Measurements from ENCODE around the gene ZNF79. TPM values are rescaled to one million over a fixed set of nuclear protein-coding genes. Genes with fewer than 3 reads are reported as not detected.

ZNF79 gene
- total and polyA plus RNA-seq, 9 of the 15 experiments (the other 6 are each of a cell fraction or from before 2014, with no cell fraction given) = 0.62 to 7.0 (median 4.1) TPM

DNA sequence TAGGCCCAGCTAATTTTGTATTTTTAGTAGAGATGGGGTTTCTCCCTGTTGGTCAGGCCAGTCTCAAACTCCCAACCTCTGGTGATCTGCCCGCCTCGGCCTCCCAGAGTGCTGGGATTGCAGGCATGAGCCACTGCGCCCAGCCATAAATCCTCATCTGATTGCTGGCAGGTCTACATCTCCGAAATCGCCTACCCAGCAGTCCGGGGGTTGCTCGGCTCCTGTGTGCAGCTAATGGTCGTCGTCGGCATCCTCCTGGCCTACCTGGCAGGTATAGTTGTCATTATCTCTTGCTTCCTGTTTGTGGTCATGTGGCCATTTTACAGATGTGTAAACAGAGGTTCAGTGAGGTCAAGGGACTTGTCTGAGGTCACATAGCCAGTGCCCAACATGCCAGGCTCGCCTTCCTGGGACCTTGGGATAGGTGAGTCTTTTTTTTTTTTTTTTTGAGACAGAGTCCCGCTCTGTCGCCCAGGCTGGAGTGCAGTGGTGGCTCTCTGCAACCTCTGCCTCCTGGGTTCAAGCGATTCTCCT is 24.4 kb upstream of the ZNF79 start:
- CTCF ChIA-PET (ENCODE audit: low intra/inter-chr PET ratio) = no interaction called here
- Histone ChIP-seq H3K27me3 (ENCODE audit: control insufficient read depth in 2 of 2, insufficient read depth in 2 of 2, low read length in 2 of 2) (no peaks in the 10 kb centered on the region; a peak in 1 of 5 replicates), H3K4me1 (replicated peaks in 1 of 2; ENCODE audit: control insufficient read depth in 2 of 2, insufficient read depth in 2 of 2, low read length in 2 of 2) (peaks cover 17 to 41% of the 10 kb centered on the region in 2 experiments; a peak in 3 of 5 replicates), H3K4me3 (no peak overlapping the region), H3K36me3 (ENCODE audit: control insufficient read depth, insufficient read depth, low read length) (no peaks in the 10 kb centered on the region), H4K20me1 (replicated peaks; ENCODE audit: control insufficient read depth, insufficient read depth, low read length) (peaks cover 4% of the 10 kb centered on the region; the same call in 1 of the 2 replicates), H3K79me2 (ENCODE audit: control insufficient read depth, insufficient read depth, low read length) (no peaks in the 10 kb centered on the region), H3K9me3 (replicated peaks; ENCODE audit: control insufficient read depth, insufficient read depth, low read depth, low read length) (no peaks in the 10 kb centered on the region), H3K4me2 (ENCODE audit: insufficient read depth, low read length) (no peak overlapping the region), H3K9ac (ENCODE audit: insufficient read depth in 1 of 2, low read depth in 2 of 2, low read length in 2 of 2) (no peak overlapping the region), H3K9me1 (ENCODE audit: control insufficient read depth, insufficient read depth, low read length) (no peaks in the 10 kb centered on the region), H3K27ac (ENCODE audit: extremely low read depth, low read depth, low read length) (no peak overlapping the region), H2AFZ (ENCODE audit: low read depth, low read length) (no peak overlapping the region)
- FAIRE-seq (no peak), ATAC-seq (no peak), DNase-seq (ENCODE audit: extremely low read depth in 1 of 4, low spot score in 3 of 4) (no peak)
- intact Hi-C loops (cut with micrococcal nuclease) = loop anchor here (5.0 kb wide), 1 partner anchor 183 kb away; no protein-coding TSS in a partner anchor
- in situ Hi-C loops (cut with MboI) = no loop called here
- TF ChIP-seq DDX20 (tag; IDR thresholded peaks at IDR 0.05; ENCODE audit: low read depth) = no peak
- 0 out of 4 replicates have a peak, but pooled peaks of 1 of the 2 experiments have one; percentile 40 for TF ChIP-seq KDM1A (IDR thresholded peaks at IDR 0.05)
- peak; percentile 87 for TF ChIP-seq BCOR (IDR thresholded peaks at IDR 0.05)
- TF ChIP-seq ETV1 (tag; conservative IDR thresholded peaks at IDR 0.05; ENCODE audit: low read depth) = 0 out of 2 replicates have a peak, but pooled peaks have one; percentile 35
- TF ChIP-seq ESRRA (IDR thresholded peaks at IDR 0.05; ENCODE audit: borderline replicate concordance, low read depth) = peak; percentile 77
- TF ChIP-seq RBM25 (IDR thresholded peaks at IDR 0.05; ENCODE audit: low read depth, low read length, severe bottlenecking) = peak; percentile 72
- TF ChIP-seq MECOM (CRISPR knock-in tag; IDR thresholded peaks at IDR 0.05) = no peak
- TF ChIP-seq, protein P1, sequence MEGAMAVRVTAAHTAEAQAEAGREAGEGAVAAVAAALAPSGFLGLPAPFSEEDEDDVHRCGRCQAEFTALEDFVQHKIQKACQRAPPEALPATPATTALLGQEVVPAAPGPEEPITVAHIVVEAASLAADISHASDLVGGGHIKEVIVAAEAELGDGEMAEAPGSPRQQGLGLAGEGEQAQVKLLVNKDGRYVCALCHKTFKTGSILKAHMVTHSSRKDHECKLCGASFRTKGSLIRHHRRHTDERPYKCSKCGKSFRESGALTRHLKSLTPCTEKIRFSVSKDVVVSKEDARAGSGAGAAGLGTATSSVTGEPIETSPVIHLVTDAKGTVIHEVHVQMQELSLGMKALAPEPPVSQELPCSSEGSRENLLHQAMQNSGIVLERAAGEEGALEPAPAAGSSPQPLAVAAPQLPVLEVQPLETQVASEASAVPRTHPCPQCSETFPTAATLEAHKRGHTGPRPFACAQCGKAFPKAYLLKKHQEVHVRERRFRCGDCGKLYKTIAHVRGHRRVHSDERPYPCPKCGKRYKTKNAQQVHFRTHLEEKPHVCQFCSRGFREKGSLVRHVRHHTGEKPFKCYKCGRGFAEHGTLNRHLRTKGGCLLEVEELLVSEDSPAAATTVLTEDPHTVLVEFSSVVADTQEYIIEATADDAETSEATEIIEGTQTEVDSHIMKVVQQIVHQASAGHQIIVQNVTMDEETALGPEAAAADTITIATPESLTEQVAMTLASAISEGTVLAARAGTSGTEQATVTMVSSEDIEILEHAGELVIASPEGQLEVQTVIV (CRISPR knock-in tag; IDR thresholded peaks at IDR 0.05; ENCODE audit: borderline replicate concordance) = no peak
- no peak for TF ChIP-seq ZFPM2 (CRISPR knock-in tag; IDR thresholded peaks at IDR 0.05)
- TF ChIP-seq ILK (tag; IDR thresholded peaks at IDR 0.05; ENCODE audit: borderline replicate concordance, low read depth) = no peak
- POLR2A ChIA-PET = interaction anchor here (1.3 to 1.6 kb wide), 2 partner anchors 10 to 51 kb away, joined by 3 to 10 read pairs; no protein-coding TSS in a partner anchor
- no TSS peak for BruUV-seq (replicated peaks)
- whole genome bisulfite sequencing (ENCODE audit: insufficient coverage, low coverage, missing lambda C conversion rate) = 88% methylated on average over 13 of the region's 14 CpGs
